ENCODE results near the gene NRCAM. TPM values are rescaled to one million over a fixed set of nuclear protein-coding genes. Genes with fewer than 3 reads are reported as not detected.
A peak's percentile ranks its signal among the peaks of the same experiment; 100 is the strongest.

Gene NRCAM
- total and polyA plus RNA-seq, 10 of the 15 experiments (the other 5 are each of a cell fraction or from before 2014, with no cell fraction given) = 0.30 to 2.0 (median 1.0) TPM

GRCh38 chr7:108136191-108136688, 320.0 kb downstream of the NRCAM start:
- Histone ChIP-seq H3K4me3 (no peak overlapping the region), H3K27me3 (replicated peaks in 1 of 2; ENCODE audit: control insufficient read depth in 2 of 2, insufficient read depth in 2 of 2, low read length in 1 of 2) (no peaks in the 10 kb centered on the region), H3K79me2 (ENCODE audit: control insufficient read depth, insufficient read depth, low read length) (no peaks in the 10 kb centered on the region), H3K27ac (ENCODE audit: control insufficient read depth, insufficient read depth) (peak overlapping the region; percentile 28), H3K9ac (ENCODE audit: control insufficient read depth, insufficient read depth, low read length) (no peak overlapping the region), H4K20me1 (ENCODE audit: control insufficient read depth, insufficient read depth) (no peaks in the 10 kb centered on the region), H2AFZ (ENCODE audit: control insufficient read depth, low read depth, low read length) (peak overlapping the region; percentile 6), H3K9me3 (replicated peaks; ENCODE audit: control insufficient read depth, insufficient read depth, low read length) (no peaks in the 10 kb centered on the region; the same call in 2 of the 3 replicates), H3K4me2 (ENCODE audit: control insufficient read depth, insufficient read depth) (peak overlapping the region; percentile 31; the same call in 1 of the 2 replicates), H3K4me1 (ENCODE audit: control insufficient read depth, insufficient read depth, low read length) (peaks cover 18% of the 10 kb centered on the region), H3K36me3 (ENCODE audit: control insufficient read depth in 2 of 2, insufficient read depth in 2 of 2, low read length in 1 of 2) (no peaks in the 10 kb centered on the region)
- RAD21 ChIA-PET (ENCODE audit: unreplicated experiment) = interaction anchor here (1.1 to 8.2 kb wide), 6 partner anchors 9 to 26 kb away, joined by 3 to 65 read pairs (median 6); no protein-coding TSS in a partner anchor
- in situ Hi-C loops (cut with MboI) = no loop called here
- ATAC-seq = peak; percentile 33
- TF ChIP-seq RB1 (IDR thresholded peaks at IDR 0.05; ENCODE audit: borderline replicate concordance) = no peak
- no peak for TF ChIP-seq MXI1 (IDR thresholded peaks at IDR 0.05; ENCODE audit: low read depth, low read length)
- no peak for TF ChIP-seq SUPT20H (IDR thresholded peaks at IDR 0.05; ENCODE audit: borderline replicate concordance, control insufficient read depth, low read depth, low read length)
- no peak for TF ChIP-seq SMAD5 (IDR thresholded peaks at IDR 0.05; ENCODE audit: low read depth)
- TF ChIP-seq SP1 (IDR thresholded peaks at IDR 0.05; ENCODE audit: low read depth, low read length) = no peak
- TF ChIP-seq, protein P1, sequence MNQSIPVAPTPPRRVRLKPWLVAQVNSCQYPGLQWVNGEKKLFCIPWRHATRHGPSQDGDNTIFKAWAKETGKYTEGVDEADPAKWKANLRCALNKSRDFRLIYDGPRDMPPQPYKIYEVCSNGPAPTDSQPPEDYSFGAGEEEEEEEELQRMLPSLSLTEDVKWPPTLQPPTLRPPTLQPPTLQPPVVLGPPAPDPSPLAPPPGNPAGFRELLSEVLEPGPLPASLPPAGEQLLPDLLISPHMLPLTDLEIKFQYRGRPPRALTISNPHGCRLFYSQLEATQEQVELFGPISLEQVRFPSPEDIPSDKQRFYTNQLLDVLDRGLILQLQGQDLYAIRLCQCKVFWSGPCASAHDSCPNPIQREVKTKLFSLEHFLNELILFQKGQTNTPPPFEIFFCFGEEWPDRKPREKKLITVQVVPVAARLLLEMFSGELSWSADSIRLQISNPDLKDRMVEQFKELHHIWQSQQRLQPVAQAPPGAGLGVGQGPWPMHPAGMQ (IDR thresholded peaks at IDR 0.05; ENCODE audit: borderline replicate concordance) = no peak
- TF ChIP-seq SIX5 (IDR thresholded peaks at IDR 0.05; ENCODE audit: low read depth, low read length, severe bottlenecking) = no peak
- TF ChIP-seq PBX3 (IDR thresholded peaks at IDR 0.05; ENCODE audit: insufficient replicate concordance, low read depth, low read length) = no peak
- TF ChIP-seq ESRRA (IDR thresholded peaks at IDR 0.05; ENCODE audit: low read length) = no peak
- no peak for TF ChIP-seq BACH1 (IDR thresholded peaks at IDR 0.05; ENCODE audit: borderline replicate concordance)
- TF ChIP-seq TCF7 (IDR thresholded peaks at IDR 0.05; ENCODE audit: borderline replicate concordance) = no peak
- no peak for TF ChIP-seq SMC3 (IDR thresholded peaks at IDR 0.05; ENCODE audit: borderline replicate concordance, low read length)
- no peak for TF ChIP-seq CBX3 (IDR thresholded peaks at IDR 0.05; ENCODE audit: borderline replicate concordance, low read depth)
- no peak for TF ChIP-seq EZH2 (IDR thresholded peaks at IDR 0.05; ENCODE audit: borderline replicate concordance, control insufficient read depth, low read depth, low read length)
- TF ChIP-seq POLR2AphosphoS5 (IDR thresholded peaks at IDR 0.05; ENCODE audit: low read length) = no peak
- TF ChIP-seq NFIC (IDR thresholded peaks at IDR 0.05; ENCODE audit: low read depth, low read length) = no peak
- no peak for DNase-seq (ENCODE audit: low read depth, low spot score)
- POLR2A ChIA-PET = interaction anchor here (1.8 kb wide), 1 partner anchor 9 kb away, joined by 12 read pairs; no protein-coding TSS in a partner anchor
- no TSS peak for BruUV-seq (replicated peaks)
- 70% methylated on average over 4 of the region's 4 CpGs for WGBS (ENCODE audit: insufficient coverage, insufficient replicate concordance, low lambda C conversion rate, missing lambda C conversion rate)
- CTCF ChIA-PET = interaction anchor here (2.2 to 8.3 kb wide), 3 partner anchors 10 to 22 kb away, joined by 7 to 85 read pairs (median 17); no protein-coding TSS in a partner anchor
- SMC1A ChIA-PET (ENCODE audit: uncharacterized antibody, unreplicated experiment) = interaction anchor here (1.2 to 10.3 kb wide), 6 partner anchors 9 to 23 kb away, joined by 5 to 122 read pairs (median 32); no protein-coding TSS in a partner anchor
- intact Hi-C loops (cut with micrococcal nuclease; ENCODE audit: unreplicated experiment) = no loop called here
- FAIRE-seq = no peak
